NT2/D1 (cell line): ENCODE data around the gene HS6ST3.
"Not testable (repeated sequence)": the region's sequence is repeated elsewhere in the genome, so short reads cannot be mapped to it uniquely, and the experiment has no call there.

Source experiments
- DNase-seq: peaks from one replicate; pipeline ENCODE4 v3.0.0-alpha.2; 2011; ENCODE audit warnings: low read depth, low spot score
- H3K27me3 ChIP-seq: 2 replicates; pipeline ENCODE4 v1.6.0; 2011; ENCODE audit warnings: mild to moderate bottlenecking; ENCODE audit not compliant: insufficient read length, insufficient read depth
- H3K36me3 ChIP-seq: 2 replicates; pipeline ENCODE4 v1.6.1; 2011; ENCODE audit warnings: mild to moderate bottlenecking, low read length, mixed read lengths; ENCODE audit not compliant: insufficient read depth, insufficient read length
- H3K4me1 ChIP-seq: 2 replicates; pipeline ENCODE4 v1.5.1; 2011; ENCODE audit not compliant: insufficient read depth, insufficient read length
- H3K4me3 ChIP-seq: 2 replicates; pipeline ENCODE4 v1.5.1; 2011; ENCODE audit warnings: low read depth; ENCODE audit not compliant: insufficient read length
- H3K9ac ChIP-seq: 2 replicates; pipeline ENCODE4 v1.6.0; 2011; ENCODE audit warnings: low read depth; ENCODE audit not compliant: insufficient read length
- H3K9me3 ChIP-seq: 2 replicates; pipeline ENCODE4 v1.5.1; 2011; ENCODE audit warnings: mild to moderate bottlenecking, low read length; ENCODE audit not compliant: insufficient read depth
- SUZ12 ChIP-seq: IDR thresholded peaks from 2 replicates; pipeline ENCODE4 v1.6.1; 2011; ENCODE audit not compliant: insufficient read length, insufficient read depth; ENCODE audit errors: extremely low read depth
- YY1 ChIP-seq: IDR thresholded peaks from 2 replicates; pipeline ENCODE4 v1.6.1; 2011; ENCODE audit not compliant: insufficient read length, insufficient read depth
- ZNF274 ChIP-seq: IDR thresholded peaks from 2 replicates; pipeline ENCODE4 v1.6.1; 2011; ENCODE audit warnings: mild to moderate bottlenecking, low read depth, low read length

HS6ST3 gene

DNA sequence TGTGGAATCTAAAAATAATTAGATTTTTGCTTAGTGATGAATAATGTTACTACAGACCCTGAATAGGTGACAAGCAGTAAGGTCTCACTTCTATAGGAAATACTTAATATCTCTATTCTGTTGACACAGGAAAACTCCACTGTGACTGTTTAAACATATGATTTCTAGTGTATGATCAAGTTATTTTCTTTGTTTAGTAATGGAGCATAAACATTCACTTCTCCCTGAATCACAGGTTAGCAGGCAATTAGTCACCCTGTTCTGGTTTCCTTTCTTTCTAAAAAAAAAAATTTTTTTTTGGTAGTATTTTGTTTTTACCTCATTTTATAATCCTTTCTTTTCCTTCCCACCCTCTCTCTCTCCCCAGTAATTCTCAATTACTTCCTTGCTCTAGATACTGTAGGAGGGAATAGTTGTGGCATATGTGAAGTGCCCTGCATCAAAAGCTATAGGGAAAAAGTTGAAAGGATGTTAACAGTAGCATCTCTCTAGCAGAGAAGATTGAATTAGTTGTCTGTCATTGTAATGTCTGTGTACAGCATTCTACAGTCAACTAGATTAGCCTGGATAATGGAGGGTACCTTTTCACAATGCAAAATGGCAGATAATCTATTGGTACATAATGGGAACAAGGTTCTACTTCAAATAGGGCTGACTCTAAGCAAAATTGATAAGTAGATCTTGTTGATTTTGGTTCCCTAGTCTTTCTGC, 3.5 kb downstream of the HS6ST3 start:
- TF ChIP-seq YY1 (no peak), SUZ12 (no peak), ZNF274 (no peak)
- DNase-seq: no peak
- Histone ChIP-seq H3K4me1 (no peaks in the 10 kb centered on the region), H3K36me3 (no peaks in the 10 kb centered on the region), H3K9ac (no peak overlapping the region), H3K4me3 (no peak overlapping the region), H3K27me3 (peaks cover 54% of the 10 kb centered on the region), H3K9me3 (no peaks in the 10 kb centered on the region)

GRCh38 chr13:96100457-96101220, 10.7 kb downstream of the HS6ST3 start:
- no peak overlapping the region for H3K4me3 ChIP-seq

DNA sequence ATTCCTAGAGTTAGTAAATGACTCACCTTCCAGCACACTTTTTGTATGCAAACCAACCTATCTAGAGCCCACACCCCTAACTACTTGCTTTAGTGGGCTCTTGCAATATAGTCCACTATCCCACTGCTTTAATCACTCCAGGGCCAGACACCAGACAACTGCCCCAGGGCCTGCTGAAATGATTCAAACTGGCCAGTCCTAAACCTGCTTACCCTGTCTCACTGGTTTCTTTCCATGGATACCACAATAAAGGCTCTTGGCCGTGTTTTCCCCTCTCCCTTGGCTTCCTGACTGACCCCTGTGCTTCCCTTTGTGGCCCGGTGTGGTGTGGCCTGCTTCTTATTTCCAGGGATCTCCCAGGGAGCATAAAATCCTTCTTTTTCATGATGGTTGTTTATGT, 14.6 kb downstream of the HS6ST3 start:
- TF ChIP-seq YY1: no peak
- no peak for TF ChIP-seq SUZ12
- no peak for TF ChIP-seq ZNF274
- no peak for DNase-seq

More at GRCh38 chr13:96100457-96101220, 10.7 kb downstream of the HS6ST3 start:
- DNase-seq: no peak
- Histone ChIP-seq H3K9me3 (no peaks in the 10 kb centered on the region), H3K27me3 (no peaks in the 10 kb centered on the region), H3K9ac (no peak overlapping the region), H3K4me1 (no peaks in the 10 kb centered on the region), H3K36me3 (no peaks in the 10 kb centered on the region)
- no peak for TF ChIP-seq YY1
- TF ChIP-seq ZNF274: no peak
- no peak for TF ChIP-seq SUZ12

DNA sequence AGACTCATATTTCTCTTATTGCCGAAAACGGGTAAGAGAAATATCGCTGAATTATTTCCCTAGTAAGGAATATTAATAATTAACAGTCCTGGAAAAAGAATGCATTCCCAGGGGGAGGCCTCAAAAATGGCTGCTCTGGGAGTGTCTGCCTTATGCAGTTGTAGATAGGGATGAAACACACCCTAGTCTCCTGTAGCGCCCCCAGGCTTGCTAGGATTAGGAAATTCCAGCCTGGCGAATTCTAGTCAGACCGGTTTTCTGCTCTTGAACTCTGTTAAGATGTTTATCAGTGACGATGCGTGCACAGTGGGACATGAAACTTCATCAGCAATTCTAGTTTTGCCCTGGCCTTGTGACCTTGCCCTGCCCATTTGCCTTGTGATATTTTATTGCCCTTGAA, 18.2 kb downstream of the HS6ST3 start:
- not testable (repeated sequence) for H3K9me3 ChIP-seq, H3K4me3 ChIP-seq, H3K36me3 ChIP-seq, H3K4me1 ChIP-seq, H3K27me3 ChIP-seq, DNase-seq, H3K9ac ChIP-seq

More for the DNA sequence above, 14.6 kb downstream of the HS6ST3 start:
- H3K4me3 ChIP-seq: no peak overlapping the region
- no peaks in the 10 kb centered on the region for H3K27me3 ChIP-seq
- H3K4me1 ChIP-seq: no peaks in the 10 kb centered on the region
- H3K9me3 ChIP-seq: peaks cover 6% of the 10 kb centered on the region; the same call in 1 of the 2 replicates
- H3K9ac ChIP-seq: no peak overlapping the region
- no peaks in the 10 kb centered on the region for H3K36me3 ChIP-seq

DNA sequence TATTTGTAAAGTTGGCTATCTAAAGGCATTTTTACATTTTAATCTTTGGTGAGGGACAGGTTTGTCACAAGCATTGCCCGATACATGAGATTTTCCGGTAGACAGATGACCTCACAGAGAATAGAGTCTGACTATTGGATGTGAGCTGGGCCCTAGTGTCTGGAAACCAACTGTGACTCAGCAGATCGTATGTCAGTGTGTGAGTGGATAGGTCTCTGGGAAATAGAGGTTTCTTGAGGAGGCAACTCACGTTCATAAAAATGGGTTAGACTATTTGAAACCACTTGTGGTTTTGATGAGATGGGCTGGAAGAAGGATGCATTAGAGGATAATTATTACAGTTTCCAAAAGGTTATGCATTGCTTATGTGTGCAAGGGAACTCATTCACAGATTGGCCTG, 19.2 kb downstream of the HS6ST3 start:
- TF ChIP-seq ZNF274 (no peak), SUZ12 (no peak), YY1 (no peak)
- Histone ChIP-seq H3K4me3 (no peak overlapping the region), H3K36me3 (no peaks in the 10 kb centered on the region)

DNA sequence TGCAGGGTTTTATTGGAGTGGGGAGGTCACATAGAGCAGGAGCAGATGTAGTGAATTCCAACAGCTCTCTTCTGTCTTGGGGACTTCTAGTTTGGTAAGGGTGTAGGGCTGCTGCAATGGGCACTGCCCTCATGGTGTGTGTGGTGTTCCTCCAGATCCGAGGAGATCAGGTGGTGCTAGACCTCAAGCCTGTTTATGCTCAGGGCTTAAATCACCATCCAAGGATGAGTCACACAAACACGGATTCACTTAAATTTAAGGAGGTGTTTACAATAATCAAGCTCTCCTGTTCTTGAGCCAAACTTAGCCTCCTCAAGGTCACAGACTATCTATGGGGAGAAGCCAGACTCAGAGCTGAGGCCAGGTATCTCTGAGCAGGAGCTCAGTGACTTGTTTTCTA, 23.0 kb downstream of the HS6ST3 start:
- no peak for DNase-seq
- TF ChIP-seq ZNF274 (no peak), SUZ12 (no peak), YY1 (no peak)

More for the DNA sequence above, 19.2 kb downstream of the HS6ST3 start:
- Histone ChIP-seq H3K9me3 (peaks cover 6% of the 10 kb centered on the region; the same call in 1 of the 2 replicates), H3K27me3 (no peaks in the 10 kb centered on the region), H3K4me1 (no peaks in the 10 kb centered on the region), H3K9ac (no peak overlapping the region)
- no peak for DNase-seq

DNA sequence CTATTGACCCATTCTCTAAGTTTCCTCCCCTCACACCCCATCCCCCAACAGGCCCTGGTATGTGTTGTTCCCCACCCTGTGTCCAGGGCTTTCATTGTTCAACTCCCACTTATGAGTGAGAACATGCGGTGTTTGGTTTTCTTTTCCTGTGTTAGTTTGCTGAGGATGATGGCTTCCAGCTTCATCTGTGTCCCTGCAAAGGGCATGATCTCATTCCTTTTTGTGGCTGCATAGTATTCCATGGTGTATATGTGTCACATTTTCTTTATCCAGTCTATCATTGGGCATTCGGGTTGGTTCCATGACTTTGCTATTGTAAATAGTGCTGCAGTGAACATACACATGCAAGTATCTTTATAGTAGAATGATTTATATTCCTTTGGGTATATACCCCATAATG, 25.5 kb downstream of the HS6ST3 start:
- not testable (repeated sequence) for H3K4me3 ChIP-seq, H3K9ac ChIP-seq, DNase-seq, H3K36me3 ChIP-seq, H3K9me3 ChIP-seq, H3K4me1 ChIP-seq, H3K27me3 ChIP-seq

More for the DNA sequence above, 23.0 kb downstream of the HS6ST3 start:
- Histone ChIP-seq H3K36me3 (no peaks in the 10 kb centered on the region), H3K9me3 (no peaks in the 10 kb centered on the region; the same call in 1 of the 2 replicates), H3K4me1 (no peaks in the 10 kb centered on the region), H3K4me3 (no peak overlapping the region), H3K9ac (no peak overlapping the region), H3K27me3 (no peaks in the 10 kb centered on the region)
